Parathyroid adenoma (tissue), 2 donors: ENCODE data around the gene DXO.

Experiments used
- H2AFZ ChIP-seq: fragments of 300-600 bp; sonication (generic); one replicate; pipeline ENCODE4 v1.7.0; 2017; ENCODE audit warnings: antibody characterized with exemption, mild to moderate bottlenecking
- H3K27ac ChIP-seq: fragments of 300-600 bp; sonication (generic); one replicate; pipeline ENCODE4 v1.7.0; 2017
- H3K27me3 ChIP-seq: fragments of 300-600 bp; sonication (generic); one replicate; pipeline ENCODE4 v1.7.0; 2017; ENCODE audit warnings: low read length; ENCODE audit not compliant: control insufficient read depth, insufficient read depth
- H3K36me3 ChIP-seq: fragments of 300-600 bp; sonication (generic); one replicate; pipeline ENCODE4 v1.7.0; 2017; ENCODE audit warnings: low read length; ENCODE audit not compliant: control insufficient read depth, insufficient read depth
- H3K4me1 ChIP-seq: fragments of 300-600 bp; sonication (generic); one replicate; pipeline ENCODE4 v1.7.0; 2017; ENCODE audit warnings: control low read depth
- H3K4me2 ChIP-seq: fragments of 300-600 bp; sonication (generic); one replicate; pipeline ENCODE4 v1.7.0; 2017; ENCODE audit warnings: low read length
- H3K4me3 ChIP-seq: fragments of 300-600 bp; sonication (generic); one replicate; pipeline ENCODE4 v1.7.0; 2017; ENCODE audit warnings: low read depth, low read length
- H3K79me2 ChIP-seq: fragments of 300-600 bp; sonication (generic); one replicate; pipeline ENCODE4 v1.7.0; 2017; ENCODE audit warnings: control low read depth
- H3K9ac ChIP-seq: fragments of 300-600 bp; sonication (generic); one replicate; pipeline ENCODE4 v1.7.0; 2017; ENCODE audit warnings: mild to moderate bottlenecking
- H3K9me3 ChIP-seq: fragments of 300-600 bp; sonication (generic); one replicate; pipeline ENCODE4 v1.7.0; 2017; ENCODE audit warnings: low read length; ENCODE audit not compliant: control insufficient read depth
- CTCF ChIP-seq: fragments of 300-600 bp; sonication (generic); IDR thresholded peaks from one replicate; pipeline ENCODE4 v1.7.0; 2017; ENCODE audit warnings: antibody characterized with exemption, mild to moderate bottlenecking
- donor health status: primary hyperparathyroidism.

The DXO gene

DNA sequence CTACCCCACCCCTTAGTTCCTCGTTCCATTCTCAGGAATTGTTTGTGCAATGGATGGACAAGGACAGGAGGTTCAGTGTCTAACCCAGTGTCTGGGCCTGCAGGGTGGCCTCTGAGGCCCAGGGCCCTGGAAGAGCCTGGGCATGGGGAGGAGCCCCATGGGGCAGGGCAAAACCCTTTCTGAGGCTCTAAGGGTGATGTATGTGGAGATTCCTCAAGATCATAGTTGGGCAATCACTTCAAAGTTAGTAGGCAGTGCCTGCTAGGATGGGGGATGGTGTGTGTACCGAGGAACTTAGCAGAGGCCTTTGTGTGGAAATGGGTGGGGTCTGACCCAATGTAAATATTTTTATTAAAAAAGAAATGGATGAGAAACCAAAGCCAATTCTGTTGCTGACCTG is 51.1 kb downstream of the DXO start:
- H3K27ac ChIP-seq: no peak overlapping the region
- H3K4me1 ChIP-seq: no peaks in the 10 kb centered on the region
- H3K27me3 ChIP-seq: no peaks in the 10 kb centered on the region
- H3K4me3 ChIP-seq: no peak overlapping the region
- TF ChIP-seq CTCF: no peak
- no peak overlapping the region for H2AFZ ChIP-seq
- no peaks in the 10 kb centered on the region for H3K9me3 ChIP-seq
- no peak overlapping the region for H3K4me2 ChIP-seq
- H3K9ac ChIP-seq: no peak overlapping the region
- no peaks in the 10 kb centered on the region for H3K36me3 ChIP-seq
- H3K79me2 ChIP-seq: no peaks in the 10 kb centered on the region
